RWPE1 (cell line): ENCODE data around the gene CRYBB1.

Experiments used
- CTCF ChIA-PET: fragments of 350-600 bp; sonication (Branson Sonifier 250); formaldehyde crosslinking; extraction: SDS; loops from one replicate; lab custom pipeline; 2021; lab: Yijun Ruan, JAX
- POLR2A ChIA-PET: fragments of 400-600 bp; formaldehyde crosslinking; extraction: SDS; loops from one replicate; lab custom pipeline; 2020; ENCODE audit warnings: antibody characterized with exemption; ENCODE audit not compliant: low non-redundant PET; lab: Yijun Ruan, JAX
- DNase-seq: peaks from one replicate; pipeline ENCODE4 v3.0.0; 2012; ENCODE audit warnings: low spot score
- H3K27ac ChIP-seq: fragments of 450-650 bp; 2 replicates; pipeline ENCODE4 v1.5.1; 2017
- TF ChIP-seq, protein P1 (sequence below): fragments of 450-650 bp; conservative IDR thresholded peaks from 2 replicates; pipeline ENCODE4 v1.5.1; 2017; ENCODE audit warnings: low read depth, mild to moderate bottlenecking

CRYBB1 gene

DNA sequence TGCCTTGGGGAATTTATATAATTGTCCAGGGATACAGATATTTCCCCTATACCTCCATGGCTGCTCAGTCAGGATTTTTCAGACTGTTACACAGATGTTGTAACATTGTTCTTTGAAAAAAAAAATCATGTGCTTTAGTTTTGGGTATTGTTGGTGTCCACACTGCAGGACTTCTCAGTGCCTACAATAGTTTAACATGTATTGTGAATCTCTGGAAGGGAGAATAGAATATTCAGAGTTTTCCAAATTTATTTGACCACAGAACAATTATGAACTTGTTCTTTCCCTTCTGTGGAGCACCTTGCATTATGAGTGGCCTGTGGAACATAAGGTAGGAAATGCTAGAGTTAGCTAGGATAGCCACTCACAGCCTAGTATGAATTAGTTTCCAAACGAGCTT is 18.5 kb upstream of the CRYBB1 start:
- ChIA-PET CTCF (no interaction called here), POLR2A (no interaction called here)
- TF ChIP-seq, protein P1, sequence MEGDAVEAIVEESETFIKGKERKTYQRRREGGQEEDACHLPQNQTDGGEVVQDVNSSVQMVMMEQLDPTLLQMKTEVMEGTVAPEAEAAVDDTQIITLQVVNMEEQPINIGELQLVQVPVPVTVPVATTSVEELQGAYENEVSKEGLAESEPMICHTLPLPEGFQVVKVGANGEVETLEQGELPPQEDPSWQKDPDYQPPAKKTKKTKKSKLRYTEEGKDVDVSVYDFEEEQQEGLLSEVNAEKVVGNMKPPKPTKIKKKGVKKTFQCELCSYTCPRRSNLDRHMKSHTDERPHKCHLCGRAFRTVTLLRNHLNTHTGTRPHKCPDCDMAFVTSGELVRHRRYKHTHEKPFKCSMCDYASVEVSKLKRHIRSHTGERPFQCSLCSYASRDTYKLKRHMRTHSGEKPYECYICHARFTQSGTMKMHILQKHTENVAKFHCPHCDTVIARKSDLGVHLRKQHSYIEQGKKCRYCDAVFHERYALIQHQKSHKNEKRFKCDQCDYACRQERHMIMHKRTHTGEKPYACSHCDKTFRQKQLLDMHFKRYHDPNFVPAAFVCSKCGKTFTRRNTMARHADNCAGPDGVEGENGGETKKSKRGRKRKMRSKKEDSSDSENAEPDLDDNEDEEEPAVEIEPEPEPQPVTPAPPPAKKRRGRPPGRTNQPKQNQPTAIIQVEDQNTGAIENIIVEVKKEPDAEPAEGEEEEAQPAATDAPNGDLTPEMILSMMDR: no peak
- no peak overlapping the region for H3K27ac ChIP-seq
- DNase-seq: no peak

DNA sequence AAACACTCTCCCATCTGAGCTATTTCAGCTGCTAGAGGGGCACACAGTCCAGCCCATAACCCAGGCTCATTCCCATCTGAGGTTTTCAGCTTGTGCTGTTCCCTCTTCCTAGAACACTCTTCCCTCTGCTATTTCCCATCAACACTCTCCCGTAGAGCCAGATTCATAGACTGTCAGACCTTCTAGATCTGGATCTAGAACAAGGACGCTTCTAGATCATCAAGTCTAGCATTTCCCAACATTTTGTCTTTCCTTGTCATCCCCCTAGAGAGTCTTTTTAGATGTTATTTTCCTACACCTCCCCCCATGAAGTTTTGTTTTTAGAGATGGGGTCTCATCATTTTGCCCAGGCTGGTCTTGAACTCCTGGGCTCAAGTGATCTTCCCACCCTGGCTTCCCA is 17.3 kb upstream of the CRYBB1 start:
- ChIA-PET POLR2A (no interaction called here), CTCF (no interaction called here)
- no peak for DNase-seq
- TF ChIP-seq, protein P1: no peak
- no peak overlapping the region for H3K27ac ChIP-seq

DNA sequence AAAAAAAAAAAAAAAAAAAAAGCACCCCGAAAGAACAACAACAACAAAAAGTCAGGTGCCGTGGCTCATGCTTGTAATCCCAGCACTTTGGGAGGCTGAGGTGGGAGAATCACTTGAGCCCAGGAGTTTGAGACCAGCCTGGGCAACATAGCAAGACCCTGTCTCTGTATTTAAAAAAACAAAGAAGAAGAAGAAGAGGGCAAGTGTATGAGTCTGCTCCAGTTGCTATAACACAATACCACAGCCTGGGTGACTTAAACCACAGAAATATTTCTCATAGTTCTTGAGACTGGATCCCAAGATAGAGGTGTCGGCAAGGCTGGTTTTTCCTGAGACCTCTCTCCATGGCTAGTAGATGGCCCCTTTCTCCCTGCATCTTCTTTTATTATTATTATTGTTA is 16.4 kb upstream of the CRYBB1 start:
- DNase-seq: no peak
- CTCF ChIA-PET: no interaction called here
- POLR2A ChIA-PET: no interaction called here
- H3K27ac ChIP-seq: no peak overlapping the region
- TF ChIP-seq, protein P1: no peak

DNA sequence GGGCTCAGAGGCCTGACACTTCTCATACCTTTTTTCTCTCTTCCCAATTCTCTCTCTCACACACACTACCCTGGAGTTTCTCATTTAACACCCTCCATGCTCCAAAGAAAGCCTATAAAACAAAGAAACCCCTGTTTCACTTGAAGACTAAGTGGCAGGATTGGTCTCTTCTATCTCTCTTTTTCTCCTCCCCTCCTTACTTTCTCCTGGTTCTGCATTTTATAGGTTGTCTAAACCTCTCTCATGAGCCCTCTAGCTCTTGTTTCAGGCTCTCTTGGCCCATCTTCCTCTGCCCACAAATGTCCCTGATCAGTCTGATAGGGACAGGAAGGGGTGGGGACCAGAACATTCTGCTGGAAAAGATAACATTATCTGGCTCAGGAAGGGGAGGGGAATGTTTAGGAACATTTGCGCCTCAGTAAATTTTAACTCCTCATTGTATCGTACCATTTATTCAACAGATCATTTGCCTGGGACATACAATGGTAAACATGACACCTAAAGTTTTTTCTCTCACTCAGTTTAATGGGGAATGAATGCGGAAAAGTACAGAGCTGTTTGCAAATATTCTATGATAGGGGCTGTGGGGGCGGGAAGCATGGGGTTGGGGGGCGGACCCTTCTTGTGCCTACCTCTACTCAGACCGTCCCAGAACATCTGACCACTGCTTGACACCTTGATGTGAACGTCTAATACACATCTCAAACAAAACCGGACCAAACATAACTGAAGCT is 14.8 kb upstream of the CRYBB1 start:
- POLR2A ChIA-PET: no interaction called here
- TF ChIP-seq, protein P1: no peak
- CTCF ChIA-PET: no interaction called here
- H3K27ac ChIP-seq: no peak overlapping the region
- no peak for DNase-seq

DNA sequence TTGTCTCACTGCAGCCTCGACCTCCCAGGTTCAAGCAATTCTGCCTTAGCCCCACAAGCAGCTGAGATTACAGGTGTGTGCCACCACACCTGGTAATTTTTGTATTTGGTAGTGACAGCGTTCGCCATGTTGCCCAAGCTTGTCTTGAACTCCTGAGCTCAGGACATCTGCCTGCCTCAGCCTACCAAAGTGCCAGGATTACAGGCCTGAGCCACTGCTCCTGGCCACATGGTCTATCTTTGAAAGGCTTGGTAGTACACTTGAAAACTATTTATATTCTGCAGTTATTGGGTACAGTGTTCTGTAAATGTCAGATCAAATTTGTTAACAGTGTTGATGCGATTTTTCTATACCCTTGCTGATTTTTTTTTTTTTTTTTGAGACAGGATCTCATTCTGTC is 13.5 kb upstream of the CRYBB1 start:
- ChIA-PET POLR2A (no interaction called here), CTCF (interaction anchor here (0.6 kb wide), 1 partner anchor 71 kb away, joined by 4 read pairs; no protein-coding TSS in a partner anchor)
- TF ChIP-seq, protein P1: no peak
- no peak for DNase-seq
- H3K27ac ChIP-seq: no peak overlapping the region

DNA sequence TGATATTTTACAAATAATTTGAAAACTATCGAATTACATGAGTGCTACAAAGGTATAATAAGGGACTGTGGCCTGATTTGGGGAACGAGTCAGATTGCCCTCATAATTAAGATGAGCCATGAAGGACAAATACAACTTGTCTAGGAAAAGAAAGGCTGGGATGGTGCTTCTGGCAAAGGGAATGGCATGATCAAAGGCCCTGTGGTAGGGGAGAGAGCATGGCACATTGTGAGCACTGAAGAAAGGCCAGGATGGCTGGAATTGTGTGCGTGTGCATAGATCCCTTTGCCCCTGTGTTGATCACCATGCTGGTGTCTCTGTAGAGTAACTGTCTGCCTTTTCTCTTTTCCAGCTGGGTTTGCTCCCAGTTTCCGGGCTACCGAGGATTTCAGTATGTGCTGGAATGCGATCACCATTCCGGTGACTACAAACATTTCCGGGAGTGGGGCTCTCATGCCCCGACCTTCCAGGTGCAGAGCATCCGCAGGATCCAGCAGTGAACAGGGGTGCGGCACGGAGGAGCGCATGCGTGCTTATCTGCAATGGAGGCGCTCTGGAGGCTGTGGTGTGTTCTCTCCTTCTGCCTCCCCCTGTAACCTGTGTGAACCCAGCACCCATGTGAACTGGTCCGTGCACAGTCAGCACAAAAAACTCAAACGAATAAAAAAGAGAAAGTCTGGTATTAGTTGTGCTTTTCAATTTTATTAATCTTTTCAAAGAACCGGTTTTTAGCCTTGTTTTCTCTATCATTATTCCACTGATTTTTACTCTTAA is 12.3 kb upstream of the CRYBB1 start:
- ChIA-PET POLR2A (no interaction called here), CTCF (interaction anchor here (0.6 kb wide), 1 partner anchor 367 kb away, joined by 5 read pairs; no protein-coding TSS in a partner anchor)
- DNase-seq: no peak
- TF ChIP-seq, protein P1: no peak
- H3K27ac ChIP-seq: no peak overlapping the region
